DND-41 (cell line): ENCODE data around the gene CDK2AP2.
A peak's percentile ranks its signal among the peaks of the same experiment; 100 is the strongest.
"Not testable (repeated sequence)": the region's sequence is repeated elsewhere in the genome, so short reads cannot be mapped to it uniquely, and the experiment has no call there.

Experiments used
- ATAC-seq: fragments of 200-7000 bp; cut with Tn5 transposase; 3 replicates; pipeline ENCODE4 v1.9.1; 2021; ENCODE audit warnings: low read depth; ENCODE audit not compliant: insufficient read depth
- DNase-seq: peaks from one replicate; pipeline ENCODE4 v3.0.0-alpha.2; 2020
- H2AFZ ChIP-seq: 2 replicates; pipeline ENCODE4 v1.6.0; 2012; ENCODE audit warnings: low read depth, low read length
- H3K27ac ChIP-seq: 2 replicates; pipeline ENCODE4 v1.5.1; 2012; ENCODE audit warnings: low read length, inconsistent platforms
- H3K27me3 ChIP-seq: fragments of 200-600 bp; sonication (generic); 2 replicates; pipeline ENCODE4 v1.6.0; 2012; ENCODE audit warnings: low read length, mild to moderate bottlenecking, inconsistent platforms; ENCODE audit not compliant: insufficient read depth, poor library complexity
- H3K36me3 ChIP-seq: 2 replicates; pipeline ENCODE4 v1.5.1; 2012; ENCODE audit warnings: low read length, inconsistent platforms; ENCODE audit not compliant: insufficient read depth
- H3K4me1 ChIP-seq: 2 replicates; pipeline ENCODE4 v1.5.1; 2012; ENCODE audit warnings: mild to moderate bottlenecking, low read length; ENCODE audit not compliant: insufficient read depth
- H3K4me2 ChIP-seq: 2 replicates; pipeline ENCODE4 v1.6.0; 2012; ENCODE audit warnings: mild to moderate bottlenecking, moderate library complexity, low read length, inconsistent platforms; ENCODE audit not compliant: insufficient read depth
- H3K4me3 ChIP-seq, 2 experiments: fragments of 200-600 bp in 1 of 2; shearing (Covaris generic) in 1 of 2; 2 replicates each; pipeline ENCODE4 v1.5.1; 2012 to 2016; ENCODE audit warnings: inconsistent platforms in 2 of 2, low read length in 2 of 2, mild to moderate bottlenecking in 2 of 2, low read depth in 1 of 2, moderate library complexity in 1 of 2
- H3K79me2 ChIP-seq: 2 replicates; pipeline ENCODE4 v1.6.0; 2012; ENCODE audit warnings: low read length, inconsistent platforms; ENCODE audit not compliant: insufficient read depth
- H3K9ac ChIP-seq: 2 replicates; pipeline ENCODE4 v1.6.0; 2012; ENCODE audit warnings: low read depth, mild to moderate bottlenecking, inconsistent platforms, low read length, moderate library complexity
- H3K9me3 ChIP-seq: 2 replicates; pipeline ENCODE4 v1.5.1; 2012; ENCODE audit warnings: low read length, moderate library complexity, mild to moderate bottlenecking, inconsistent platforms; ENCODE audit not compliant: insufficient read depth, severe bottlenecking
- H4K20me1 ChIP-seq: 2 replicates; pipeline ENCODE4 v1.6.0; 2012; ENCODE audit warnings: low read length; ENCODE audit not compliant: insufficient read depth
- EZH2 ChIP-seq: IDR thresholded peaks from 3 replicates; pipeline ENCODE4 v1.6.1; 2012; ENCODE audit warnings: borderline replicate concordance, low read depth, mild to moderate bottlenecking, moderate library complexity, low read length, inconsistent platforms; ENCODE audit not compliant: severe bottlenecking
- TF ChIP-seq, protein P1 (sequence below): IDR thresholded peaks from 2 replicates; pipeline ENCODE4 v1.5.1; 2012; ENCODE audit warnings: borderline replicate concordance, low read length, moderate library complexity, mild to moderate bottlenecking; ENCODE audit not compliant: poor library complexity, severe bottlenecking; ENCODE audit errors: extremely low read depth

Gene CDK2AP2

DNA sequence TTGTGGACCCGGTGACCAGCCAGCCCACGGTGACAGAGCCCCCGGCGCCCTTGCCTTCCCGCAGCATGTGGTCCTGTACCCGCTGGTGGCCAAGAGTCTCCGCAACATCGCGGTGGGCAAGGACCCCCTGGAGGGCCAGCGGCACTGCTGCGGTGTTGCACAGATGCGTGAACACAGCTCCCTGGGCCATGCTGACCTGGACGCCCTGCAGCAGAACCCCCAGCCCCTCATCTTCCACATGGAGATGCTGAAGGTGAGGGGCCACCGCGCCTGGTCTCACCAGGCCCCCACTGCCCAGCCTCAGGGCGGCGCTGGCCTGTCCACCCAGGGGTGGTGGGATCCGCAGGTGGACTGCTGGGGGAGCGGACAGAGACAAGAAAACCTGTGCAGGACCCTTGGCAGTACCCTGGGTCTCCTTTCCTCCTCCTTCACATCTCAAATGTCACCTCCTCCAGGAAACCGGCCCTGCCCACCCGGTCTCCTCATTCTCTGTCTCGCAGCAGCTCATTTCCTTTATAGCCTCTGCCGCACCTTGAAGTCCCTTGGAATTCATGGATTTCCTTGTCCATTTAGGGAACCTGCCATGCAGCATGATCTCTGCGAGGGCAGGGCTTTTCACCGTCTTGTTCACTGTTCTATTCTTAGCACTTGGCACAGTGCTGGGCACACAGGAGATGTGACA, 18.6 kb downstream of the CDK2AP2 start:
- Histone ChIP-seq H3K4me2 (no peak overlapping the region), H3K9ac (no peak overlapping the region), H2AFZ (no peak overlapping the region), H3K27me3 (no peaks in the 10 kb centered on the region), H3K36me3 (peaks cover 93% of the 10 kb centered on the region), H3K9me3 (no peaks in the 10 kb centered on the region), H3K4me3 (no peak overlapping the region), H3K4me1 (peaks cover 24% of the 10 kb centered on the region), H3K79me2 (peaks cover 37% of the 10 kb centered on the region), H3K27ac (no peak overlapping the region), H4K20me1 (peaks cover 44% of the 10 kb centered on the region)
- no peak for ATAC-seq
- no peak for TF ChIP-seq EZH2
- TF ChIP-seq, protein P1, sequence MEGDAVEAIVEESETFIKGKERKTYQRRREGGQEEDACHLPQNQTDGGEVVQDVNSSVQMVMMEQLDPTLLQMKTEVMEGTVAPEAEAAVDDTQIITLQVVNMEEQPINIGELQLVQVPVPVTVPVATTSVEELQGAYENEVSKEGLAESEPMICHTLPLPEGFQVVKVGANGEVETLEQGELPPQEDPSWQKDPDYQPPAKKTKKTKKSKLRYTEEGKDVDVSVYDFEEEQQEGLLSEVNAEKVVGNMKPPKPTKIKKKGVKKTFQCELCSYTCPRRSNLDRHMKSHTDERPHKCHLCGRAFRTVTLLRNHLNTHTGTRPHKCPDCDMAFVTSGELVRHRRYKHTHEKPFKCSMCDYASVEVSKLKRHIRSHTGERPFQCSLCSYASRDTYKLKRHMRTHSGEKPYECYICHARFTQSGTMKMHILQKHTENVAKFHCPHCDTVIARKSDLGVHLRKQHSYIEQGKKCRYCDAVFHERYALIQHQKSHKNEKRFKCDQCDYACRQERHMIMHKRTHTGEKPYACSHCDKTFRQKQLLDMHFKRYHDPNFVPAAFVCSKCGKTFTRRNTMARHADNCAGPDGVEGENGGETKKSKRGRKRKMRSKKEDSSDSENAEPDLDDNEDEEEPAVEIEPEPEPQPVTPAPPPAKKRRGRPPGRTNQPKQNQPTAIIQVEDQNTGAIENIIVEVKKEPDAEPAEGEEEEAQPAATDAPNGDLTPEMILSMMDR: no peak
- DNase-seq: no peak

DNA sequence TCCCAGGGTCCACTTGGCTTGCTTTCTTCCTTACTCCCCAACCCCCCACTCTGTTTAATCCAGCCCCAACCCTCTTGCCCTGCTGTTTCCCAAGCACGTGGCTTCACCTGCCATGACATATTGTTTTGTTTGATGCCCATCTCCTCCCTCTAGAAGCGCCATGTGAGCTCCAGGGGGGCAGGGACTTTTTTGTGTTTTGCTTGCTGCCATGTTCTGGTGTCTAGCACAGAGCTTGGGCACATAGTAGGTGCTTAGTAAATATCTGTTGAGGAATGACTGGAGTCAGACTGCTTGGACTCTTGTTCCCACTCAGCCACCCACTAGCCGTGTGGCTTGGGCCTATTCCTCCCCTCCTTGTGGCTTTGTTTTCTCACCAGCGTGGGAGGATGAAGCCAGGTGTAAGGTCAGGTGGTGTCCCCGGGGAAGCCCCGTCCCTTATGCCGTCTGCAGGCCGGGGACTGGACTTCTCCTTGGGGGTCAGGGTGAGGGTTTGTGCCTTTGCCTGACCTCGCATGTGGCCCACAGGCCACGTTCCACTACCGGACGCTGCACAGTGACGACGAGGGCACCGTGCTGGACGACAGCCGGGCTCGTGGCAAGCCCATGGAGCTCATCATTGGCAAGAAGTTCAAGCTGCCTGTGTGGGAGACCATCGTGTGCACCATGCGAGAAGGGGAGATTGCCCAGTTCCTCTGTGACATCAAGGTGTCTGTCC, 21.3 kb downstream of the CDK2AP2 start:
- Histone ChIP-seq H3K9ac (no peak overlapping the region), H3K36me3 (peaks cover 66% of the 10 kb centered on the region), H3K27ac (peak overlapping the region; percentile 21), H3K27me3 (no peaks in the 10 kb centered on the region), H2AFZ (no peak overlapping the region), H3K79me2 (peaks cover 46% of the 10 kb centered on the region), H3K4me1 (peaks cover 44% of the 10 kb centered on the region), H4K20me1 (peaks cover 33% of the 10 kb centered on the region), H3K9me3 (no peaks in the 10 kb centered on the region), H3K4me2 (0 out of 2 replicates have a peak overlapping the region, but pooled peaks have one; percentile 76), H3K4me3 (no peak overlapping the region)
- ATAC-seq (no peak), DNase-seq (no peak)
- TF ChIP-seq EZH2: no peak
- TF ChIP-seq, protein P1: no peak

DNA sequence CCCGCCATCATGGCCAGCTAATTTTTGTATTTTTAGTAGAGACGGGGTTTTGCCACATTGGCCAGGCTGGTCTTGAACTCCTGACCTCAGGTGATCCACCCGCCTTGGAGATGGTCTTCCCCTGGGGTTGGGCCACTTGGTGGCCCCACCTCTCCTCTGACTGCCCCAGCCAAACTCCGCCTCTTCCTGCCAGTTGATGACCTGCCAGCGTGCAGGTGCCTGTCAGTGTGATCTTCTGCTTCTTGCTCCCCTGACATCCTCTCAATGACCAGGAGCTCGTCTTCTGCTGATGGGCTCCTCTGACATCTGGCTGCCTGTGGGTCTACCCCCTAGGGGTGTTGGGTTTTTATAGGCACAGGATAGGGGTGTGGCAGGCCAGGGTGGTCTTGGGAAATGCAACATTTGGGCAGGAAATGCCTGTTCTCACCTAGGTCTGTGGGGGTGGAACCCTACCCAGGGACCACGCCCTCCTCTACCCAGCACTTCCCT, 22.0 kb downstream of the CDK2AP2 start:
- not testable (repeated sequence) for H3K9ac ChIP-seq
- peak overlapping the region; percentile 76; the same call in 1 of the 2 replicates for H3K4me2 ChIP-seq

DNA sequence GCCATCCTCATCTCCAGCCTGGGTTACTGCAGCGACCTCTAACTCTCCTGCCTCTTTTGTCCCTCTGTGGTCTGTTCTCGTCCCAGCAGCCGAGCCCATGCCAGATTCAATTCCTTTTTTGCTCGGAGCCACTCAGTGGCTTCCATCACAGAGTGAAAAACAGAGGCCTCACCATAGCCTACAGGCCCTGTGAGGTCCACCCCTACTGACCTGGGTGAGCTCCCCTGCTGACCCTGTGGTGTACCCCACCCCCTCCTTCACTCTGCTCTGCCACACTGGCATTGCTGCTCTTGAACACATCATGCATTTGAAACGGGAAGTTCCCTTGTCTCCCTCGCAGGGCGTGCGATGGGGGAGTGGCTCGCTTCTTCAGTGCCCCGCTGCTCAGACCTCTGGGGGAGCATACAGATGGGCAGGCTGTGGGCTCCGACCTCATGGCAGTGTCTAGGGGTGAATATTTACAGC, 23.1 kb downstream of the CDK2AP2 start:
- Histone ChIP-seq H3K9ac (peak overlapping the region; percentile 95), H3K9me3 (no peaks in the 10 kb centered on the region), H4K20me1 (peaks cover 24% of the 10 kb centered on the region), H3K79me2 (peaks cover 46% of the 10 kb centered on the region), H2AFZ (0 out of 2 replicates have a peak overlapping the region, but pooled peaks have one; percentile 5), H3K27me3 (no peaks in the 10 kb centered on the region), H3K27ac (peak overlapping the region; percentile 99), H3K4me3 (peak overlapping the region; percentile 28 to 68; a peak in 3 of 4 replicates), H3K4me1 (peaks cover 44% of the 10 kb centered on the region), H3K36me3 (peaks cover 48% of the 10 kb centered on the region), H3K4me2 (peak overlapping the region; percentile 76)
- DNase-seq (peak; percentile 68), ATAC-seq (no peak)
- TF ChIP-seq EZH2: no peak
- TF ChIP-seq, protein P1: no peak

More for the DNA sequence above, 22.0 kb downstream of the CDK2AP2 start:
- not testable (repeated sequence) for H3K27me3 ChIP-seq, H3K4me3 ChIP-seq, ATAC-seq, H2AFZ ChIP-seq, H3K9me3 ChIP-seq
- Histone ChIP-seq H3K79me2 (peaks cover 46% of the 10 kb centered on the region), H3K27ac (peak overlapping the region; percentile 21), H4K20me1 (peaks cover 33% of the 10 kb centered on the region), H3K4me1 (peaks cover 44% of the 10 kb centered on the region), H3K36me3 (peaks cover 59% of the 10 kb centered on the region)
- peak; percentile 43 for DNase-seq
